Measurements from ENCODE around the gene KRT81.
A peak's percentile ranks its signal among the peaks of the same experiment; 100 is the strongest.
"Not testable (repeated sequence)": the region's sequence is repeated elsewhere in the genome, so short reads cannot be mapped to it uniquely, and the experiment has no call there.

KRT81 gene

GRCh38 chr12:52295663-52296062, 4.3 kb upstream of the KRT81 start:
- no peak for DNase-seq

- no peak for DNase-seq
These were observed 3.5 kb upstream of the KRT81 start for GRCh38 chr12:52294803-52295202.

GRCh38 chr12:52293926-52294325, 2.6 kb upstream of the KRT81 start:
- no peak for DNase-seq

GRCh38 chr12:52290483-52291134, 725 bp downstream of the KRT81 start:
- not testable (repeated sequence) for DNase-seq

- not testable (repeated sequence) for DNase-seq
These were observed 3.2 kb downstream of the KRT81 start for GRCh38 chr12:52287816-52288805.

- DNase-seq: not testable (repeated sequence)
These were observed 4.2 kb downstream of the KRT81 start for GRCh38 chr12:52286857-52287785.

DNA sequence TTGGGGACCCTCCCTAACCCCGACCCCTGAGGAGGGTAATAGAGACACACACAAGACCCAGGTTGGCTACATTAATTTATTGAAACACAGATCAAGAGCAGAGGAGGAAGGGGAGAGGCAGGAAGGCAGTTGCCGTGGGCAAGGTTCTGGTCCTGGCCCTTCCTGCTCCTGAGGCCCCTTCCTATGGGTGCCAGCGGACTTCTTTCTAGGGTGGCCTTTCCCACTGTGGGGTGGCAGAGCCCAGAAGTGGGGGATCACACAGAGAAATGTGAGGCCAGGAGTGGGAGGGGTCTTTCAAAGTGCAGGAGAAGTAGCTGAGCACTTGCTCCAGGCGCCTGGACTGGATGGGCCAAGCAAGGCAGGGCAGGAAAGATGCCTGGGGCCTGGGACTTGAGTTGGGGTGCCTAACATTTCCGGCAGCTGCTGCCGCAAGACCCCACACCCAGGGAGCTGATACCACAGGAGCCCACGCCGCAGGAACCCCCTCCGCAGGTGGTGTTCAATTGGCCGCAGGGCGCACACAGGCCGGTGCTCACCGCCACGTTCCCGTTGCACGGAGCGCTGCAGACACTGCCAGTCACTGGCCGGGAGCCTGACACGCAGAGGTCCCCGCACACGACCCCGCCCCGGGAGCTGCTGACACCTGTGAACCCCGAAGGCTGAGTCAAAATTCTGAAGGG, 5.3 kb downstream of the KRT81 start:
- DNase-seq: no peak

DNA sequence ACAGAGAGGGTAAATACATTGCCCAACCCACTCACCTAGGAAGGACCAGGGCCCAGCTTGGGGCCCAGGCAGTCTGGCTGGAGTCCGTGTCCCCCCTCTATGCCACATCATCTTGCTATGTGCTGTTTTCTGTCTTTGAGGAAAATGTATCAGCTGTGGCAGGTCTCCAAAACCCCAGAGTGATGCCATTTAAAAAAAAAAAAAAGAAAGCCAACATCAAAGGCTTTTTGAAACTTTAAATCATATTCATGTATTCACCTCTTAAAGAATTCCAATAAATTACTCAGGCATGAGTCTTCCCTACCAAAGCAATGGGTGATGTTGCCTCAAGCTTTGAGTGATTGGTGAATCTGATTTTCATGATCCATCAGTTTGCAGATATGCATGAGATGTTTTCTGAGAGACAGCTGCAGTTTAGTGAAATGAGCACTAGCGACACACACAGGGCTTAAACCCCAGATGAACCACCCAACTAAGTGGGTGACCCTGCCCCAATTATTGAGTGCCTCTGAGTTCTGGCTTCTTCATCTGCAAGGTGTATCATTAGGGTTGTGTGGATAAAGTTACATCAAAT, 6.1 kb downstream of the KRT81 start:
- DNase-seq: peak; percentile 40

DNA sequence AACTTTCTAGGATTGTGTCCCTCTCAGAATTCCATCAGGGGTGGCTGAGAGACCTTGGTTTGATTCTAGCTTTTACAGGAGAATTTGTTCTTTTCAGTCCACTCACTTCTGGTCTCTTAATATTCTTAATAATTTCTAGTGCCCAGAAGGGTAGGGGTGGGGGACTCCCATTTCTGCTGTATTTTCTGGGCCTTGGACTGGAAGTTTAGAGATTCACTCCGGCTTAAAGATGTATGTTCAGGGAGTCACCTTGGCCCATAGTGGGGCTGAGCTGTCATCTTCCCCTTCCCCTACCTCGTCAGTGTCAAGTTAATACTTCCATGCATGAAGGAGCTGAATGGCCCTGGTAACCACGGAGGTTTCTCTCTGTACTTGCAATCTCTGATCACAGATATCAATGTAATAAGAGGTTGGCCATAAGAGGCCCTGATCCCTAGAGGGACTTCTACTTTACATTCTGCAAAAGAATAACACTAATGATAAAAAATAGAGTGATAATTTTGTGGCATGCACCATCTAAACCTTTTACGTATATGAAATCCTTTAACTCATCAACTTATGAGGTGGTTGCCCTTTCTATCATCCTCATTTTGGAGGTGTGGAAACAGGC, 6.7 kb downstream of the KRT81 start:
- no peak for DNase-seq

DNA sequence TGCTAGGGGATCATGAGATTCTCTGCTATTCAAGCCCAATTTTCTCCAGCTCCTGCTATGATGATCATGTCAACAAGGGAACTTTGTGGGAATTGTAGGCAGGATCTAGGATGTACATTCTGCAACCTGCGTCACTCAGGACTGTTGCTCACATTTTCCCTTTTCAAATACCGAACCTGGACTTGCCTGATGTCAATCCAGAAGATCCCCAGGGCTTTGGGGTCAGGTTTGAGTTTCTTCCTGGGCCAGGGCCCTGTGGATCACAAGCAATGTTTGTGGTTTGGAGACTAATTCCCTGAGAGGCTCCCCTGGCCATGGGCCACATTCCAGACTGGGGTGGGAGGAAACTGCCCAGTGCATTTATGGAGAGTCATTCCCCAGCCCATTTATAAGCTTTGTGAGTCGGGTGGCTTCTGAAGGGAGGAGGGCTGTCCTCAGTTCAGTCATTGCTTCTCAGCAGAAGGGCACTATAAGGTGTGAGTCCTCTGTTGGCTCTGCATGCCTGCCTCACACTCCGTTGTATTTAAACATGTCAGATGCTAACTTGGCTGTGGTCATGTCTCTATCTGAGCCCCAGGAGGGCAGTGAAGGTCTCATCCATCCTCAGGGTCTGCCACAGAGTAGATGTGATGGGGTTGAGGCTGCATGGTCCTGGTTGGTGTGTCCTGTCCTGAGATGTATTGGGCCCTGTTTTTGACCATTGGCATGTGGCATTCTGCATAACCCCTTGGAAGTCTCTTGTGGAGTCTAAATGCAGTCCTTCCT, 10.4 kb downstream of the KRT81 start:
- DNase-seq: peak; percentile 96

- peak; percentile 93 for DNase-seq
These were observed 11.0 kb downstream of the KRT81 start for GRCh38 chr12:52280319-52280795.

DNA sequence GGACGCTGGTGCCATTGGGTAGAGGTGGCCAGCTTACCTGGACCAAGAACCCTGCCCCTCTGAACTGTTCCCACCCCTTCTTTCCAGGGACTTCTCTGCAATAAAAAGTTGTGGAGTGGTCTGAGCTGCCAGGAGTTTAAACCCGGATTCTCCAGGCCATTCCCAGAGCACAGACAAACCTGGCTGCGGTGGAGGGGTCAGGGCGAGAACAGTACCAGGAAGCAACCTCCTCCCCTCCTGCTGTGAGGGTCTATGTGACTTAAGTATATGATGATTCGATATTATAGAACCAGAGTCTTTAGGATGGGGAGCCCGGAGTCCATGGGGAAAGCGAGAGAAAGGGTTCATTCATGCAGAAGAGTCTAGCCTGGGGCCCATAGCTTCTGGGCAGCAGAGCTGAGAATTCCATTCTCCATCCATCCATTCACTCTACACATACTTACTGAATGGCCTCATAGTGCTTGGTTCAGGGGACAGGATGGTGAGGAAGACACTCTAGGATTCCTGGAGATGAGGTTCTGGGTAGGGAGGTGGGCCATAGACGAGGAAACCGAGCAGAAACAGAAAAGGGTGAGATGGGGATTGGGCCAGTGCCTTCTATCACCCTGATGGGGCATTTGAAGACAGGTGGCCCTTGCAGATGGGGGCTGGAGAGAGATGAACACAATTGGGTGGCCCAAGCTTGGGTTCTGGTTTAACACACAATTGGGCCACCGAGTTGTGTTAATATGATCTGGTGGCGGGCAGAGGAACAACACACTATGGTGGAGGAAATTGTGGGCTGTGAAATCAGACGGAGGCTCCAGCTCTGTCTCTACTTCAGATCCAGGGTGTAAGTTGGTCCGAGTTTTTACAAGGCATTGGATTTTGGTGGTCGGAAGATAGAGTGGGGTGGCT, 11.7 kb downstream of the KRT81 start:
- DNase-seq: peak; percentile 84

DNA sequence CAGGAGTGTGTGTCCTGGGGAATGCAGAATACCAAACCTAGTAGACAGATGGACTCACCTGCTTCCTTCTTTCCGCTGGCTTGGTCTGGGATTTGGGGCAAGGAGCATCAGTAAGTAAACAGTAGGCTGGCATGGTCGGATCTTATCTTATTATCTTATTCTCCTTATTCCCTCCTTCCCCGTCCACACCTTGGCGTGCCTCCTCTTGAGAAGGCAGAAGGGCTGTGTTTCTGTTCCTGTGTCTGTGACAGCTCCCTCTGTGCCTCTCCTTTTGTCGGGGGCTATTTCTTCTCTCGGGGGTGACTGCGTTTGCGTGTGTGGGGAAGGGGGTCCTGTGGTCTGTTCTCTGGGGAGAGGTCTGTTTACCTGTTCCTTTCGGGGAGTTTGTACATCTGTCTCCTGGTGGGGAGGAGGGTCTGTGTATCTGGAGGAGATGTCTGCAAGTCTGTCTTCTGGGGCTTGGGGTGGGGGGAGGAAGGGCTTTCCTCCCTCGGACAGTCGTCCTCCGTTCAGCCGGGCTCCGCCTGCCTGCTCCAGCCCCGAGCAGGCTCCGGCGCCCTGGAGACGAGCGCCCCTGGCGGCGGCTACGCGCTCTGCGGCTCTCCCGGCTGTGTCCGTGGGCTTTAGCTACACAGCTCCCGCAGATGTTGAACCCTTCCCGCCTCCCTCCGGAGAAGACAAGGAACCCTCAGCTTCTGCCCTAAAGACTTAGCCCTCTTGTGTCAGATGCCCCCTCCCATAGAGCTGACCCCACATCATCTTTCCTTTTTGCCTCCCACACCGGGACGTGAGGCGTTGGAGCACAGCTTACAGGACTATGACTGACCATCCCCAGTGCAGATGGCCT, 12.5 kb downstream of the KRT81 start:
- peak; percentile 34 for DNase-seq

DNA sequence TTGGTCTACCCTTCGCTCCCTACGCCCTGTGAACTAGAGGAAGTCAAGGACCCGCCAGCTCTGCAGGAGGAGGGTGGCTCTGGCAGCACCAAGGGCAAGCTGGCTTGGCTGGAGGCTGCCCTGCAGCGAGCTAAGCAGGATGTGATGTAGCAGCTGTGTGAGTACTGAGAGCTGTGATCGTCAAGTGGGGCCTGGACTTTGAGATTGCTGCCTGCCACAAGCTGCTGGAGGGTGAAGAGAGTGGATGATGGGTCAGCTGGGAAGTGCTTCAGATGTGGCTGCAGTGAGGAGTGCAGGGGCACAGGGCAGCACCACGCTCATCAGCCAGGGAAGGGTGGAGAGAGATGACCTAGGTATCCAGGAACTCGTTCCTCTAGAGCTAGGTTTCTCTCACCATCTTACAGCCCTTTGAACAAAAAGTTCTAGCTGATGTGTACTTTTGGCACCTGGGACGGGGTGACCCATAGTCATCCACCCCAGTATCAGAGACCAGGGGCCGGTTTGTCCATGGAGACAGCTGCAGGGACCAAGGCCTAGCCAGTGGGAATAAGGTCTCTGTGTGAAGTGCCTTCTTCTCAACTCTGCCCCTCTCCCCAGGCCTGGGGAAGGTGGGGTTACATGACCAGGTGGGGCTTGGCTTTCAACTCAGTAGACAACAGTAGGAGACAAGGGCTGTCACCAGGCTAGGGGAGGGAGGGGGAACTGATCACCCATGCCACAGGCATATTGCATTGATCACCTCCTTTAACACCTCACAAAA, 13.7 kb downstream of the KRT81 start:
- DNase-seq: no peak

GRCh38 chr12:52275686-52276085, 15.6 kb downstream of the KRT81 start:
- DNase-seq: no peak

DNA sequence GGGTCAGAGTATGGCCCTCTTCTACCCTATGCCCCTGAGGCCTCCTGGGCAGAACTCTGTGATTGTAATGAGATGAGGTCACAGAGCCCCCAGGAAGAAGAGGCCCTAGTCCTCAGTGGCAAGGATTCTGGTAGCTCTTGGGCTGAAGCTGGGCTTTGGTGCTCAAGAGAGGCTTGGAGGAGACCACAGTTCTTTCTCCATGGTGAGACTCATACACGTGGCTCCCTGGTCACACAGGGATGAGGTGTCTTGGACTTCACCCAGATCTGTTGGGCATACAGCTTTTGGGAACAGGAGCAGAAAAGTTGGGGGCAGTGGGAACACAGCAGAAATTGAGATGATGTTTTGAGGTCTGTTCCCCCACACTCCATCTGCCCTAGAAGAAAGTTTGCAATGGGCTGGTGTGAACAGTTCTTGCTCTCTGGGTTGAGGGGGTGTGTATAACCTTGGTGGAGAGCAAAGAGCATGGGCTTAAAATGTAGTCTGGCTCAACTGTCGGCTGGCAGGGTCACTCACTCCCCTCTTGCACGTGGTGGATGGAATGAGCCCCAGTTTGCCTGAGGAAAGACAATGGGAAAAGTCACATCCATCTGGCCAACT, 16.7 kb downstream of the KRT81 start, which contains the start of gene KRT86:
Gene KRT86, plus strand, starts transcription at position 125 of the 600 bp plus-strand sequence. CDS start 27,272 bp downstream, outside the sequence.
- DNase-seq: no peak

DNA sequence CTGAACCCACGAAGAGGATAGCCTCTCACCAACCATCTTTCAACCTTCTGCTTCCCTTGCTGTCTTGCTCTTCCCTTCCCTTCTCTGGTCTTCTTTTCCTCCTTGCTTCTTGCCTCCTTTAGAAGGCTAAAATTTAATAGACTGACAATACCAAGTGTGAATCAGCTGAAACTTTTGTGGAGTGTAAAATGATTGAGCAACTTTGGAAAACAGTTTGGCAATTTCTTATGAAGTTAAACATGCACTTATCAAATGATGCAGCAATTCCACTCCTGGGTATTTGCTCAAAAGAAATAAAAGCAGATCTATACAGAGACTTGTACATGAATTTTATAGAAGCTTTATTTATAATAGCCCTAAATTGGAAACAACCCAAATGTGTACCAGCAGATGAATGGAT, 20.2 kb downstream of the KRT81 start:
- DNase-seq: no peak
